Neural cell (in vitro differentiated cells): Measurements from ENCODE around the gene NCK2. TPM values are rescaled to one million over a fixed set of nuclear protein-coding genes. Genes with fewer than 3 reads are reported as not detected.

Experiments used
- H2AFZ ChIP-seq: fragments of 200-600, 300-800 bp; sonication (generic), shearing (Covaris generic); 2 replicates; pipeline ENCODE4 v1.6.0; 2014; ENCODE audit warnings: low read depth, mild to moderate bottlenecking, antibody characterized with exemption, low read length, moderate library complexity
- H3F3A ChIP-seq: fragments of 200-600 bp; shearing (Covaris generic); 2 replicates; pipeline ENCODE4 v1.6.1; 2016; ENCODE audit warnings: mild to moderate bottlenecking, moderate library complexity, mixed read lengths, antibody characterized with exemption, low read length; ENCODE audit not compliant: insufficient read depth, poor library complexity, severe bottlenecking
- H3K27ac ChIP-seq: fragments of 200-600, 300-800 bp; sonication (generic), shearing (Covaris generic); 2 replicates; pipeline ENCODE4 v1.5.1; 2014; ENCODE audit warnings: mild to moderate bottlenecking, low read length, moderate library complexity
- H3K27me3 ChIP-seq: fragments of 300-800, 200-600 bp; sonication (generic), shearing (Covaris generic); 2 replicates; pipeline ENCODE4 v1.6.0; 2014; ENCODE audit warnings: mild to moderate bottlenecking, low read depth, low read length, moderate library complexity; ENCODE audit not compliant: insufficient read depth
- H3K36me3 ChIP-seq: fragments of 300-800, 200-600 bp; sonication (generic), shearing (Covaris generic); 2 replicates; pipeline ENCODE4 v1.5.1; 2014; ENCODE audit warnings: mild to moderate bottlenecking, antibody characterized with exemption, low read length, moderate library complexity; ENCODE audit not compliant: insufficient read depth
- H3K4me2 ChIP-seq: fragments of 300-800, 200-600 bp; sonication (generic), shearing (Covaris generic); 2 replicates; pipeline ENCODE4 v1.6.0; 2014; ENCODE audit warnings: mild to moderate bottlenecking, low read length
- H3K4me3 ChIP-seq: fragments of 300-800, 200-600 bp; sonication (generic), shearing (Covaris generic); 2 replicates; pipeline ENCODE4 v1.5.1; 2014; ENCODE audit warnings: mild to moderate bottlenecking, low read length, moderate library complexity
- H3K79me2 ChIP-seq: fragments of 200-600 bp; shearing (Covaris generic); replicated peaks from 2 replicates; pipeline ENCODE4 v1.6.0; 2014; ENCODE audit warnings: mild to moderate bottlenecking, low read length, moderate library complexity; ENCODE audit not compliant: insufficient read depth
- H3K9ac ChIP-seq: fragments of 300-800, 200-600 bp; sonication (generic), shearing (Covaris generic); 2 replicates; pipeline ENCODE4 v1.6.1; 2016; ENCODE audit warnings: mild to moderate bottlenecking, low read length, mixed read lengths
- H3K9me2 ChIP-seq: fragments of 200-600 bp; shearing (Covaris generic); 2 replicates; pipeline ENCODE4 v1.6.1; 2016; ENCODE audit warnings: mild to moderate bottlenecking, low read length, mixed read lengths; ENCODE audit not compliant: insufficient read depth
- H3K9me3 ChIP-seq: fragments of 200-600, 300-800 bp; sonication (generic), shearing (Covaris generic); 2 replicates; pipeline ENCODE4 v1.6.1; 2016; ENCODE audit warnings: mild to moderate bottlenecking, mixed run types, low read length, moderate library complexity, mixed read lengths
- H4K20me1 ChIP-seq: fragments of 200-600 bp; shearing (Covaris generic); 2 replicates; pipeline ENCODE4 v1.6.1; 2016; ENCODE audit warnings: mild to moderate bottlenecking, mixed run types; ENCODE audit not compliant: insufficient read depth
- EP300 ChIP-seq: fragments of 450-650 bp; conservative IDR thresholded peaks from 2 replicates; pipeline ENCODE4 v1.6.1; 2014; ENCODE audit warnings: antibody characterized with exemption, mild to moderate bottlenecking, moderate library complexity; ENCODE audit not compliant: poor library complexity, severe bottlenecking
- EZH2 ChIP-seq: fragments of 200-600, 300-800 bp; shearing (Covaris generic), sonication (generic); IDR thresholded peaks from 2 replicates; pipeline ENCODE4 v1.6.1; 2014; ENCODE audit warnings: antibody characterized with exemption, low read length, borderline replicate concordance, mild to moderate bottlenecking; ENCODE audit not compliant: insufficient read depth, poor library complexity, severe bottlenecking
- MXI1 ChIP-seq: fragments of 450-650 bp; conservative IDR thresholded peaks from 2 replicates; pipeline ENCODE4 v1.6.1; 2014; ENCODE audit warnings: antibody characterized with exemption, mild to moderate bottlenecking; ENCODE audit not compliant: poor library complexity, severe bottlenecking
- POLR2AphosphoS5 ChIP-seq: IDR thresholded peaks from 2 replicates; pipeline ENCODE4 v1.6.1; 2012
- RAD21 ChIP-seq: fragments of 450-650 bp; conservative IDR thresholded peaks from 2 replicates; pipeline ENCODE4 v1.6.1; 2014; ENCODE audit warnings: antibody characterized with exemption, mild to moderate bottlenecking, moderate library complexity
- SMC3 ChIP-seq: fragments of 450-650 bp; conservative IDR thresholded peaks from 2 replicates; pipeline ENCODE4 v1.6.1; 2014; ENCODE audit warnings: antibody characterized with exemption, mild to moderate bottlenecking, moderate library complexity; ENCODE audit not compliant: poor library complexity
- TAF1 ChIP-seq: IDR thresholded peaks from 2 replicates; pipeline ENCODE4 v1.6.1; 2012; ENCODE audit warnings: low read depth
- polyA plus RNA-seq: library from polyadenylated mRNA; depleted of rRNA; stranded (reverse); fragments of >200 nt; gene quantifications from 2 replicates; pipeline ENCODE4 v1.2.3, GENCODE V29; 2014
- TF ChIP-seq, protein P1 (sequence below): IDR thresholded peaks from 2 replicates; pipeline ENCODE4 v1.6.1; 2012; ENCODE audit warnings: borderline replicate concordance
- TF ChIP-seq, protein P2 (sequence below): fragments of 450-650 bp; IDR thresholded peaks from 2 replicates; pipeline ENCODE4 v1.5.1; 2014; ENCODE audit warnings: antibody characterized with exemption, mild to moderate bottlenecking, moderate library complexity; ENCODE audit not compliant: poor library complexity, severe bottlenecking

NCK2 gene
- polyA plus RNA-seq, 1 donor from 2014 or later, result 49.4 TPM

DNA sequence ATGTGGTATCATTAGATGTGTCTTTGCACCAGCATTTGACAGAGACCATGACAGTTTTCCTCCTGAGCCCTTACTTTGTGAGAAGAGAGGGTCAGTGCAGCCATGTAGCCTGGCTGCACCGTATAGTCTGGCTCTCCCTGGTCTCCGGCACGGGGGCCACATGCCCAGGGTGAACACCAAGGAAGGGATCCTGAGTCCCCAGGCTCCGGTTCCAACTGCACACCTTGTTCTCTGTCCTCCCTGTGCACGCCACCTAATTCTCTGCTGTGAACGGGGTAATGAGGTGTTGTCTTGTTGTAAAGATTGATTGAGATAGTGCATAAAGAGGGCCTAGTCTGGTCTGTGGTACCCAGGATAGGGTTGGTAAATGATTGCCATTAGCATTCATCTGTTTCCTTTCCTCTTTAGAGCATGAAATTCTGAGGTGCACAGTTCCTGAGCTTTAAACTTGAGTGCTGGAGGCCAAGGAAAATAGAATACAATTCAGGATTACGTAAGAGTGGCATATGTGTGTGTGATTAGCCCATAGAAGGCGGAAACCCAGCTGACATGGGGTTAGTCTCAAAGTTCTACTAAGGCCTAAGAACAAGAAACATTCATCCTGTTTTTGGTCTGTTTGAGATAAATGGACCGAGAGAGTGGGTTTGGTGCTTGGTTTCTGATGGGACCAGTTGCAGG is 55.5 kb downstream of the NCK2 start:
- H3K27me3 ChIP-seq, result no peaks in the 10 kb centered on the region
- H3K79me2 ChIP-seq, result peaks cover 76% of the 10 kb centered on the region
- no peak overlapping the region for H3K4me3 ChIP-seq
- no peak overlapping the region for H3K9ac ChIP-seq
- H3K27ac ChIP-seq, result no peak overlapping the region
- H4K20me1 ChIP-seq, result no peaks in the 10 kb centered on the region
- H3K9me2 ChIP-seq, result no peaks in the 10 kb centered on the region
- TF ChIP-seq, protein P1, sequence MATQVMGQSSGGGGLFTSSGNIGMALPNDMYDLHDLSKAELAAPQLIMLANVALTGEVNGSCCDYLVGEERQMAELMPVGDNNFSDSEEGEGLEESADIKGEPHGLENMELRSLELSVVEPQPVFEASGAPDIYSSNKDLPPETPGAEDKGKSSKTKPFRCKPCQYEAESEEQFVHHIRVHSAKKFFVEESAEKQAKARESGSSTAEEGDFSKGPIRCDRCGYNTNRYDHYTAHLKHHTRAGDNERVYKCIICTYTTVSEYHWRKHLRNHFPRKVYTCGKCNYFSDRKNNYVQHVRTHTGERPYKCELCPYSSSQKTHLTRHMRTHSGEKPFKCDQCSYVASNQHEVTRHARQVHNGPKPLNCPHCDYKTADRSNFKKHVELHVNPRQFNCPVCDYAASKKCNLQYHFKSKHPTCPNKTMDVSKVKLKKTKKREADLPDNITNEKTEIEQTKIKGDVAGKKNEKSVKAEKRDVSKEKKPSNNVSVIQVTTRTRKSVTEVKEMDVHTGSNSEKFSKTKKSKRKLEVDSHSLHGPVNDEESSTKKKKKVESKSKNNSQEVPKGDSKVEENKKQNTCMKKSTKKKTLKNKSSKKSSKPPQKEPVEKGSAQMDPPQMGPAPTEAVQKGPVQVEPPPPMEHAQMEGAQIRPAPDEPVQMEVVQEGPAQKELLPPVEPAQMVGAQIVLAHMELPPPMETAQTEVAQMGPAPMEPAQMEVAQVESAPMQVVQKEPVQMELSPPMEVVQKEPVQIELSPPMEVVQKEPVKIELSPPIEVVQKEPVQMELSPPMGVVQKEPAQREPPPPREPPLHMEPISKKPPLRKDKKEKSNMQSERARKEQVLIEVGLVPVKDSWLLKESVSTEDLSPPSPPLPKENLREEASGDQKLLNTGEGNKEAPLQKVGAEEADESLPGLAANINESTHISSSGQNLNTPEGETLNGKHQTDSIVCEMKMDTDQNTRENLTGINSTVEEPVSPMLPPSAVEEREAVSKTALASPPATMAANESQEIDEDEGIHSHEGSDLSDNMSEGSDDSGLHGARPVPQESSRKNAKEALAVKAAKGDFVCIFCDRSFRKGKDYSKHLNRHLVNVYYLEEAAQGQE, result no peak
- TF ChIP-seq, protein P2, sequence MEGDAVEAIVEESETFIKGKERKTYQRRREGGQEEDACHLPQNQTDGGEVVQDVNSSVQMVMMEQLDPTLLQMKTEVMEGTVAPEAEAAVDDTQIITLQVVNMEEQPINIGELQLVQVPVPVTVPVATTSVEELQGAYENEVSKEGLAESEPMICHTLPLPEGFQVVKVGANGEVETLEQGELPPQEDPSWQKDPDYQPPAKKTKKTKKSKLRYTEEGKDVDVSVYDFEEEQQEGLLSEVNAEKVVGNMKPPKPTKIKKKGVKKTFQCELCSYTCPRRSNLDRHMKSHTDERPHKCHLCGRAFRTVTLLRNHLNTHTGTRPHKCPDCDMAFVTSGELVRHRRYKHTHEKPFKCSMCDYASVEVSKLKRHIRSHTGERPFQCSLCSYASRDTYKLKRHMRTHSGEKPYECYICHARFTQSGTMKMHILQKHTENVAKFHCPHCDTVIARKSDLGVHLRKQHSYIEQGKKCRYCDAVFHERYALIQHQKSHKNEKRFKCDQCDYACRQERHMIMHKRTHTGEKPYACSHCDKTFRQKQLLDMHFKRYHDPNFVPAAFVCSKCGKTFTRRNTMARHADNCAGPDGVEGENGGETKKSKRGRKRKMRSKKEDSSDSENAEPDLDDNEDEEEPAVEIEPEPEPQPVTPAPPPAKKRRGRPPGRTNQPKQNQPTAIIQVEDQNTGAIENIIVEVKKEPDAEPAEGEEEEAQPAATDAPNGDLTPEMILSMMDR, result no peak
- no peak overlapping the region for H2AFZ ChIP-seq
- H3K36me3 ChIP-seq, result no peaks in the 10 kb centered on the region
- no peak overlapping the region for H3K4me2 ChIP-seq
- no peaks in the 10 kb centered on the region for H3K9me3 ChIP-seq
- no peaks in the 10 kb centered on the region for H3F3A ChIP-seq

- H3K36me3 ChIP-seq, result no peaks in the 10 kb centered on the region
- no peaks in the 10 kb centered on the region for H3K9me2 ChIP-seq
- no peaks in the 10 kb centered on the region for H4K20me1 ChIP-seq
- H3K9me3 ChIP-seq, result no peaks in the 10 kb centered on the region
- H3K79me2 ChIP-seq, result peaks cover 74% of the 10 kb centered on the region
- H3K27me3 ChIP-seq, result no peaks in the 10 kb centered on the region
- H3F3A ChIP-seq, result no peaks in the 10 kb centered on the region
- TF ChIP-seq, protein P1, result no peak
- TF ChIP-seq POLR2AphosphoS5, result no peak
- no peak for TF ChIP-seq EP300
- no peak for TF ChIP-seq MXI1
- no peak for TF ChIP-seq SMC3
- no peak for TF ChIP-seq RAD21
- no peak for TF ChIP-seq EZH2
- no peak for TF ChIP-seq TAF1
- TF ChIP-seq, protein P2, result no peak
- no peak overlapping the region for H2AFZ ChIP-seq
- no peak overlapping the region for H3K9ac ChIP-seq
- no peak overlapping the region for H3K27ac ChIP-seq
- no peak overlapping the region for H3K4me3 ChIP-seq
- H3K4me2 ChIP-seq, result no peak overlapping the region
Observed at GRCh38 chr2:105800953-105801635, 56.4 kb downstream of the NCK2 start.
